Thoracic aorta (tissue), 2 donors: Measurements from ENCODE around the gene MED26. TPM values are rescaled to one million over a fixed set of nuclear protein-coding genes. Genes with fewer than 3 reads are reported as not detected.

Source experiments
- ATAC-seq: fragments of 150-250 bp; one replicate; pipeline ENCODE4 v1.8.0; 2017; ENCODE audit warnings: low read depth; ENCODE audit not compliant: insufficient number of reproducible peaks, low FRiP score
- DNase-seq: peaks from one replicate; pipeline ENCODE4 v3.0.0-alpha.2; 2020; ENCODE audit warnings: low spot score
- H3K27ac ChIP-seq, 2 donors: fragments of 200-600 bp; sonication (generic); 1 replicate in 1 of 2; 2 replicates in 1 of 2; pipeline ENCODE4 v1.5.1; 2016; ENCODE audit warnings: mild to moderate bottlenecking in 2 of 2, moderate library complexity in 2 of 2
- H3K27me3 ChIP-seq: fragments of 200-600 bp; sonication (generic); replicated peaks from 2 replicates; pipeline ENCODE4 v1.6.0; 2016; ENCODE audit warnings: mild to moderate bottlenecking; ENCODE audit not compliant: insufficient read depth
- H3K36me3 ChIP-seq: fragments of 200-600 bp; sonication (generic); one replicate; pipeline ENCODE4 v1.5.1; 2016
- H3K4me1 ChIP-seq, 2 donors: fragments of 200-600 bp; sonication (generic); 1 replicate in 1 of 2; 2 replicates in 1 of 2; pipeline versions ENCODE4 v1.5.1 to v1.6.0; 2016; ENCODE audit warnings: low read depth in 2 of 2, mild to moderate bottlenecking in 1 of 2; ENCODE audit not compliant: control insufficient read depth in 1 of 2
- H3K4me3 ChIP-seq: fragments of 200-600 bp; sonication (generic); 2 replicates; pipeline ENCODE4 v1.5.1; 2016; ENCODE audit warnings: mild to moderate bottlenecking
- H3K9me3 ChIP-seq: fragments of 200-600 bp; sonication (generic); 2 replicates; pipeline ENCODE4 v1.5.1; 2016
- CTCF ChIP-seq: fragments of 200-600 bp; sonication (generic); IDR thresholded peaks from one replicate; pipeline ENCODE4 v1.5.1; 2019; ENCODE audit warnings: antibody characterized with exemption
- total RNA-seq, 2 donors: library from RNA; depleted of rRNA; stranded (reverse); fragments of >200 nt; gene quantifications; one replicate each; pipeline versions ENCODE4 v1.1.0 to v1.2.3, GENCODE V29; 2016

MED26 gene
- total RNA-seq, 2 donors from 2014 or later, result 9.6 to 14.2 TPM

GRCh38 chr19:16608290-16608739 is 19.7 kb downstream of the MED26 start:
- peak overlapping the region; percentile 22 to 37 for H3K27ac ChIP-seq
- H3K9me3 ChIP-seq, result no peaks in the 10 kb centered on the region
- no peak for TF ChIP-seq CTCF
- DNase-seq, result peak; percentile 46
- peak; percentile 48 for ATAC-seq
- peaks cover 5 to 26% of the 10 kb centered on the region in 2 donors for H3K4me1 ChIP-seq
- H3K27me3 ChIP-seq, result no peaks in the 10 kb centered on the region
- no peak overlapping the region for H3K4me3 ChIP-seq
- H3K36me3 ChIP-seq, result no peaks in the 10 kb centered on the region

- no peak for TF ChIP-seq CTCF
These were observed 20.2 kb downstream of the MED26 start for GRCh38 chr19:16607819-16608218.

GRCh38 chr19:16605553-16605994 is 22.4 kb downstream of the MED26 start:
- ATAC-seq, result no peak
- Histone ChIP-seq H3K27ac (no peak overlapping the region), H3K36me3 (no peaks in the 10 kb centered on the region), H3K4me1 (peaks cover 5 to 31% of the 10 kb centered on the region in 2 donors), H3K4me3 (no peak overlapping the region), H3K9me3 (no peaks in the 10 kb centered on the region), H3K27me3 (no peaks in the 10 kb centered on the region)
- no peak for DNase-seq
- no peak for TF ChIP-seq CTCF

More at GRCh38 chr19:16607819-16608218, 20.2 kb downstream of the MED26 start:
- Histone ChIP-seq H3K36me3 (no peaks in the 10 kb centered on the region), H3K27me3 (no peaks in the 10 kb centered on the region), H3K27ac (peak overlapping the region; percentile 40 to 45), H3K4me3 (no peak overlapping the region), H3K4me1 (peaks cover 5 to 29% of the 10 kb centered on the region in 2 donors), H3K9me3 (no peaks in the 10 kb centered on the region)
- no peak for DNase-seq
- no peak for ATAC-seq

GRCh38 chr19:16605115-16605514 is 22.9 kb downstream of the MED26 start:
- Histone ChIP-seq H3K4me3 (no peak overlapping the region), H3K27ac (no peak overlapping the region), H3K4me1 (peaks cover 5 to 31% of the 10 kb centered on the region in 2 donors), H3K36me3 (no peaks in the 10 kb centered on the region), H3K27me3 (no peaks in the 10 kb centered on the region), H3K9me3 (no peaks in the 10 kb centered on the region)
- no peak for DNase-seq
- no peak for TF ChIP-seq CTCF
- no peak for ATAC-seq

GRCh38 chr19:16604615-16605014 is 23.4 kb downstream of the MED26 start:
- Histone ChIP-seq H3K9me3 (no peaks in the 10 kb centered on the region), H3K36me3 (no peaks in the 10 kb centered on the region), H3K27ac (no peak overlapping the region), H3K4me3 (no peak overlapping the region), H3K4me1 (peaks cover 5 to 31% of the 10 kb centered on the region in 2 donors), H3K27me3 (no peaks in the 10 kb centered on the region)
- no peak for DNase-seq
- ATAC-seq, result no peak
- no peak for TF ChIP-seq CTCF
